HG03095 (cell line): ENCODE data around the gene OR52N1.
A peak's percentile ranks its signal among the peaks of the same experiment; 100 is the strongest.

Experiments
- ATAC-seq: cut with Tn5 transposase; IDR thresholded peaks from one replicate; pipeline ENCODE4 v1.9.1; 2021; ENCODE audit warnings: moderate library complexity; ENCODE audit not compliant: unreplicated experiment

OR52N1 gene

DNA sequence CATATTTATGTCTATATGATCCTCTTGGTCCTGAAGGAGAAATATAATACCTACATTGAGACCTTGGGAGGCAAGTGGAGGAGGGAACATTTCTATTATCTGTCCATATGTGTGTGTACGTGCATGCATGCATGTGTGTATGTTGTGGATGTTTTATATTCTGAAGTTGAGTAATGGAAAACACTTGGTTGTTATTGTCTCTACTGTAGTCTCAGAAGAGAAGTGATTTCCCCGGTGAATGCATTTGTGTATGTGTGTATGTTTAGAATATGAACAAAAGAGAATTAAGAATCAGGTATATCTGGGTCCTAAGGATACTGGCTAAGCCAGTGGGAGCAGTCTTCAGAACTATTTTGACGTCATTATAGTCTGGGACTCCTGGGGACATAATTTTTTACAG, at the start of gene OR52N1:
OR52N1 (minus strand) TSS at position 101 of the 400 bp plus-strand sequence. CDS start 2,449 bp downstream, outside the sequence.
- no peak for ATAC-seq

DNA sequence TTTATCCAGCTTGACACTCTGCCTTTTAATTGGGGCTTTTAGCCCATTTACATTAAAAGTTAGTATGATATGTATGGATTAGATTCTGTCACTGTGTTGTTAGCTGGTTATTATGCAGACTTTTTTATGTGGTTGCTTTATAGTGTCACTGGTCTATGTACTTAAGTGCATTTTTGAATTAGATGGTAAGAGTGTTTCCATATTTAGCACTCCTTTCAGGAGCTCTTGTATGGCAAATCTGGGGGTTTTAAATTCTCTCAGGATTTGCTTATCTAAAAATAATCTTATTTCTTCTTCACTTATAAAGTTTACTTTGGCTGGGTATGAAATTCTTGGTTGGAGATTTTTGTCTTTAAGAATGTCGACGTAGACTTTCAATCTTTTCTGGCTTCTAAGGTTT, 46.6 kb upstream of the OR52N1 start:
- no peak for ATAC-seq

DNA sequence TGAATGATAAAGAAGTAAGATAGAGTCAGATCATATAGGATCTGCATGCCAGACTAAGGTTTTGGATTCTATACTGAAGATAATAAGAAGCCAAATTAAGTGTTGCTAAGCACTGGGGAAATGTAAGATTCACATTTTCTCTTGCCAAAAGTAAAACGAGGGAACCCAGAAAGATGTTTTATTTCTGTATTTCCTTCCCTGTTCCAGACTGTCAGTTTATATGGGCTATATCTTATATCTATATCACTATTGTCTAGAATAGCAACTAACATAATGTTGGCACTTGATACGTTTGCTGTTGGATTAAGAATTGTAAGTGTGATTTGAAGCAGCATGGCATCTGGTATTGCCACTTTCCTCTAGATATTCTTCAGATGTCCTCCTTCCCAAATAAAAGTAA, 42.4 kb upstream of the OR52N1 start:
- no peak for ATAC-seq

DNA sequence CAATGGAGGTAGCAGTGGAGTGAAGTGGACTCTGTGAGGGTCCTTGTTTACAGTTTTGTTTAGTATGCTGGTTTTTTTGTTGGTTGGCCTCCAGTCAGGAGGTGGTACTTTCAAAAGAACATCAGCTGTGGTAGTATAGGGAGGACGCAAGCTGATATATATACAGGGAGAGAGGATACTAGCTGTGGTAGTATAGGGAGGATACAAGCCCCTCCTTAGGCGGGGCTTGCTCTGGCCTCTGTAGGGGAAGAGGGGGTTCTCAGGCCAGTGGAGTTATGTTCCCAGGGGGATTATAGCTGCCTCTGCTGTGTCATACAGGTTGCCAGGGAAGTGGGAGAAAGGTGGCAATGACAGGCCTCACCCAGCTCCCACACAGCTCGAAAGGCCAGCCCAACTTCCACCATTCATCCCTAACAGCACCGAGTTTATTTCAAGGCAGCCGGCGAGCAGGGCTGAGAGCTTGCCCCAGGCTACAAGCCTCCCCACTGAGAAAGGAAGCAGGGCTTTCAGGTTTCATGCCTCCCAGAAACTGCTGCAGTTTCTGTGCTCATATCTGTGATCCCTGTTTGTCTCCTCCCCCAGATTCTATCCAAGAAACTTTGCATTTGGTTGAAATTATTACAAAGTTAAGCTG, 40.2 kb upstream of the OR52N1 start:
- no peak for ATAC-seq

DNA sequence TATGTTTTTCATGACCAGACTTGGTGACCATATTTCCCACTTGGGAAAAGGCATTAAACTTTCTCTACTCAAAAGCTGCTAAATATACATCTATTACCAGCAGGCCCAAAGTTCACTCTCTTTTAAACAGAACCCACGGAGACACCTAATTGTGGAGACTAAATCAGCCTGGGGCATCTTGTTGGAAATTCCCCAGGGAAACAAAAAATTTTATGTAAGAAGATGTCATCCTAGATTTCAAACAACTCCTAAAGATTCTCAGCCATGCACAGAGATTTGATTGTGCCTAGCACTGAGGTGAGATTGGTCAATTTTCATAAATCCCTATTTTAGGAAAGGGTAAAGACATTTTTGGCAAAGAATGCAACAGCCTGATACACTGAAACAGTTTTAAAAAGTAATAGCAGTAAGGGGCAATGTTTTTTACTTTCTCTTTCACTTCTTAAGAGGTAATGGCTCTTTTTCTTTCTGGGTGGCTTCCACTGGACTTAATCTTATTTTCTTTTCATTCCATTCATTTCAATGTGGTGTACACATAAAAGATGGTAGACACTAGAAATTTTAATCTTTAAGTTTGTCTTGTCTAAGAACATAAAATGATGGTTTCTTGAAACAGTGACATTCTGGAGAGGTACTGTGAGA, 27.3 kb upstream of the OR52N1 start:
- ATAC-seq: no peak

DNA sequence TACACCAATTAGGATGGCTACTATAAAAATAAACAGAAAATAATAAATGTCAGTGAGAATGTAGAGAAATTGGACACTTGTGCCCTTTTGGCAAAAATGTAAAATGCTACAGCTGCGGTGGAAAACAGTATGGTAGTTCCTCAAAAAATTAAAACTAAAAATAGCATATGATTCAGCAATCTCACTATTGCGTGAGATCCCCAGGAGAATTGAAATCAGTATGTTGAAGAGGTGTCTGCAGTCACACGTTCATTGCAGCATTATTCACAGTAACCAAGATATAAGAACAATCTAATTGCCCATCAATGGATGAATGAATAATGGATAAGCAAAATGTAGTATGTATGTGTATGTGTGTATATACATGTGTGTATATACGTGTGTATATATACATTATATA, 24.5 kb upstream of the OR52N1 start:
- ATAC-seq: no peak

DNA sequence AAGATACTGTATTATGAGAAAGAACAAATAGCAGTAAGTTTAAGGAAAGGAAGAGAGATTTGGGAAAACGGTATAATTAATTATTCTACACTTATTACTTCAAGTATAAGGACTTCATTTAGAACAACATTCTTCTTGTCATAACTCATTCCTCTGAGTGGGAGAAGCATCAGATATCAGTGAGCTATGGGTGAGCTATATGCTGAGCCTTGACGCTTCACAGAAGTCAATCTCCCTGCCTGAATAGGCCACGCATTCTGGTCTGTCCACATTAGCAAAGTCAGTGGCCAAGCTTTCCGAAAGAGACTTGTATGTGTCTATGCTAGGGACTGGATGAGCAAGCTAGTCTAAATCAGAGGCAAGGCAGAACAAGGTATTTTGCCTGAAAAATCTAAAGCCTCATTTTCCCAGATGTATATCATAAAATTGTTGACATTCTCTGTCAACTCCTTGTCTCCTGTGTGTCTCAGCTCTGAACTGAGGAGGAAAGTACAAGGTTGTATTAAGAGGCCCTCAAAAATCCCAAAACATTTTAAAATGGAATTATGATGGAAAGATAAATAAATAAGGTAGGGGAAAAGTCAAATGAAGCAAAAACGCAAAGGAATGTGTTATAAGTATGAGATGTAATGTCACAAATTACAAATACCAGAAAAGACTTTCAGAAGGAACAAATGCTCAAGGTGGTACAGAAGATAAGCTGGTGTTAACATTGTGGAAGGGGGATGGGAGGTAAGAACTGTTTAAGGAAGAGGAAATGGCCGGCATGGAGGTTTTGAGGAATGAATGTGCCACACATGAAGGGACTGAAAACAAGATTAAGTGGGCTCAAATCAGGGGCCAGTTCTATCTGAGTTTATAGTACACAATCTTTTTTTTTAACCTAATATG, 19.1 kb upstream of the OR52N1 start:
- no peak for ATAC-seq

DNA sequence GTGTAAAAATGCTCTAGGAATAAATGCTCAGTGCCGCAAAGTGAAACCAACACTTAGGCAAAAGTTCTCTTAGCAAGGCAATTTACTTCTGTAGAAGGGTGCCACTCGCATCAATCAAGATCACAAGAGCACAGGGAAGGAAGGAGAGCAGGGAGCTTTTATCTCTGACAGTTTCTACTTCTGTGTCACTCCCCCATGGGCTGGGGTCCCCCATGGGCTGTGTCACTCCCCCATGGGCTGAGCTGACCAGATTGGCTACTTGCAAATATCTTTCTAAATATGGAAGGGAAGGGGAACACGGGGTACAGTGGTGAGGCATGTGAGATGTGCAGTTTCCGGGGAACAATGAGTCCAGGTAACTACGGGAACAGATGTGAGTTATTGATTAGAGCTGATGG, 18.1 kb upstream of the OR52N1 start:
- ATAC-seq: peak; percentile 28

DNA sequence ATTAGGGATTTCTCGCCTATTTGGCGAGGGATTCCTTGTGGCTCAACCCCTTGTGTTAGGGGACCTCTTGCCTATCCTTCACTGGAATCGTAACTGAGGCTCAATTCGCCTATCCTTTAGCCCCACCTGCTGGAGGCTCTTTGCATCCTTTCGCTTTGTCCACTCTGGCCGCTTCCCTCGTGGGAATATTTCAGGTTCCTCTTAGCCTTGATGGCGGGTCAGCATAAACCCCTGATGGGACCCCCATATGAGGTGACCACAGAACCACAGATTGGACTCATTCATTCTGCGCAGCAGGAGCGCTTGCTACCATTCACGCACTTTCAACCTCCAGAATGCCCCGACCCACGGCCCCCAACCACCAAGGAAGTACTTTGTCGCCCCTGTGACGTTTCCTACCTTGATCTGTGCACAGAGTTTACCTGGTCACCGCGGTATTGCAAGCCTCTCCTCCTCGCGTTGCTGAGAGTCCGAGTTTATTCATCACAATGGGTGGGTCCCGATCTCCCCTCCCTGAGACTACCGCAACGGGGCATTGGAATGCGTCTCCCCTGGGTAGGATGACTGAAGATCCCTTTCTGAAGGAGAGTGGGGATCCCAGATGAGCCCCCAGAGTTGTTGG, 17.5 kb upstream of the OR52N1 start, which contains the start of gene OR52N2:
OR52N2 (plus strand) TSS at position 425 of the 622 bp plus-strand sequence. CDS start 11,412 bp downstream, outside the sequence.
- ATAC-seq: peak; percentile 91

DNA sequence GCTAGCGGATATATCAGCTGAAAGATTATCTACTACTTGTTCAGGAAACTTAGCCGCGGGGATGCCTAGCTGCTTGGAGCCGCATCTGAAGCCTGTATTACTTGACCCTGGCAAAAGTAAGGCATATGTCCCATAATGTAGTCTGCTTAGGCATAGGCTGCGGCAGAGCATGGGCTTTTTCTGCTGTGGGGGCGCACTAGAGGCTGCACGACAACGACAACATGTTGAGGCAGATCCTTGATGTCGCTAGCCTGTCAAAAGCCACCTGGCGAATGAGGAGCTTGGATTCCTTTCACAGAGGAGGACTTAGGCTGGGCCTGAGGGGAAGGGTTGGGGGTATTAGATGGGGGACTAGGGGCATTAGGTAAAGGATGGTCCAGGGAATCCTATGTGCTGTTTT, 16.5 kb upstream of the OR52N1 start:
- no peak for ATAC-seq

DNA sequence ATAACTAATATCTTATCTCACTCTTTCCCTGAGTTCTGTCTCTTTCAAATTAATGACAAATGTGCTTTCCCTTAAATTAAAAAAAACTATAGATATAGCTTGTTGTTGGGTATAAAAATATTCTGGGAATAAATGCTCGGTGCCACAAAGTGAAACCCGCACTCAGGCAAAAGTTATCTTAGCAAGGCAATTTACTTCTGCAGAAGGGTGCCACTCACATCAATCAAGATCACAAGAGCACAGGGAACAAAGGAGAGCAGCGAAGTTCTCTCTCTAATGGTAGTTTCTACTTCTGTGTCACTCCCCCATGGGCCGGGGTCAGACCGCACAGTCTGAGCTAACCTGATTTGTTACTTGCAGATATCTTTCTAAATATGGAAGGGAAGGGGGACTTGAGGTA, 12.9 kb upstream of the OR52N1 start:
- ATAC-seq: no peak

DNA sequence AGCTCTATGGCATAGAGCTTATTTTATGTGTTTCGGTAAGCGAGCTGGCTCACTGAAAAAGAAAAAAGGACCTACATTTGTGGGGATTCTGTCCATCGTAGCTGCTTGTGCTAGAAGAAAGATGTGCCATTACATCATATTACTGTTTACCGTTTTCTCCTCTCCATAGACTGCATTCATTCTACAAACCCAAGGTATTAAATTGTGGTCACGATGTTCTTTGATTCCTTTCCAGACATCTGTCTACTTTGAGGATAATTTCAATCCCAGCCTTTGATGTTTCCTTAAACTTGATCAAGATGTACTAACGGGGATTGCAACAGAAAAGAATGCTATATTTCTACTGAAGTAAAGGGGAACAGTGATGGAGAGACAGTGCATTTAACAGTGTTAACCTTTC, 5.5 kb upstream of the OR52N1 start:
- no peak for ATAC-seq

DNA sequence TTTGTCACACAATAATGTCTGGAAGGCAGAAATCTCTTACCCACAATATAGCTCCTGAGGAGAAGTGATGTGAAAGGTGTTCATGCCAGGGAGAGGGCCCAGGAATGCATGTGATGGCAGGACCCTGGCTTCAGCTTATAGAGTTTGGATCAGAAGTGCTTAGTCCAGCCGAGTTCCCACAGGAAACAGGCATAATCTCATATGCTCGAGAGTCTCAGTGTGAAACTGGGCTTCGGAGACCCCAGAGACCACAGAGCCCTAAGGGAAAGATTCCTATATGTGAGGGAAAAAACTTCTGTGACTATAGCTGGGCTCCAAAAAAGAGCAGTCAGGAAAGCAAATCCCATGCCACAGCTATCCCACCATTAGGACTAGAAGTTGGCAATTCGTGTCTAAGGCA, 7.8 kb downstream of the OR52N1 start, which contains the start of gene OR52N5:
OR52N5 (minus strand) TSS at position 101 of the 400 bp plus-strand sequence. CDS start 4,721 bp downstream, outside the sequence.
- ATAC-seq: no peak

DNA sequence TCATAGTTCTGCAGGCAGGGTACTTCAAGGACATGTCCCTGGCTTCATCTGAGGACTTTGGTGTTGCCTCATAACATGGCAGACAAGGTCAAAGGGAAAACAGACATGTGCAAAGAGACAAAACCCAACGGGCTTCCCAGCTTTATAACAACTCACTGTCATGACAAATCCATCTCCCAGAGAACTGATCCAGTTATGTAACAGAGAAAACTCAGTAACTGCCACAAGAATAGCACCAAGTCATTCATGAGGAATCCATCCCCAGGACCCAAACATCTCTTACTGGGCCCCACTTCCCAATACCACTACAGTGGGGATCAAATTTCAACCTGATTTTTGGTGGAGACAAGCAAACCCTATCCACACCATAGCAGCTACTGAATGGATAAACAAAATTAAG, 24.0 kb downstream of the OR52N1 start:
- no peak for ATAC-seq

DNA sequence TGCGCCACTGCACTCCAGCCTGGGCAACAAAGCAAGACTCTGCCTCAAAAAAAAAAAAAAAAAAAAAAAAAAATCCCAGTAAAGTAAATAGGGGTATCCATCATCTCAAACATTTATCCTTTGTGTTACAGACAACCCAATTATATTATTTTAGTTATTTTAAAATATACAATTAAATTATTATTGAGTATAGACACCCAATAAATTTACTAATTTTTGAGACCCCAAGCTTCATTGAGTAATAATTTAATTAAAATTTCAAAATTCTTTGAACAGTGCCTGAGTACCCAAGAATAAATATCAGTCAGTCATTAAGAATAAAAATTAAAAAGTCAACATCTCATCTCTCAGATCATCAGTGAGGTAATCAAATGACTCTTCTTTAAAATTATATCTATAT, 37.1 kb downstream of the OR52N1 start, which contains the start of gene OR52N4:
OR52N4 (plus strand) TSS at position 301 of the 400 bp plus-strand sequence. CDS start 498 bp downstream, outside the sequence.
- ATAC-seq: no peak

DNA sequence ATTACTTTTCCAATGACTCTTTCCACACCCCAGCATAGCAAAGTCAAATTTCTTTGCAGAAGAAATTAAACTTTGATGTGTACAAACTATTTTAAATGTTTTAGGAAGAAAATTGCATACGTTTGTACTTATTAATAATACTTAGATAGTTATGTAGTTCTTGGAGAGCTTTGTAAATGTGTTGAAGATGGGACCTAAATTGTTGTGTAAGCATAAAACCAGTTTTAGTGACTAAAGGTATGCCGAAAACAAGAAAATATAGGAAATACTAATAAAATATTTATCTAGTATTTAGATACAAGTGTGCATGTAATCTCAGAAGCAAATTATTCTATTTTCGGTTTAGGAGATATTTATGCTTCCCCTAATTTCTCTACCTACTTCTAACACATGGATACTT, 41.2 kb downstream of the OR52N1 start:
- no peak for ATAC-seq

DNA sequence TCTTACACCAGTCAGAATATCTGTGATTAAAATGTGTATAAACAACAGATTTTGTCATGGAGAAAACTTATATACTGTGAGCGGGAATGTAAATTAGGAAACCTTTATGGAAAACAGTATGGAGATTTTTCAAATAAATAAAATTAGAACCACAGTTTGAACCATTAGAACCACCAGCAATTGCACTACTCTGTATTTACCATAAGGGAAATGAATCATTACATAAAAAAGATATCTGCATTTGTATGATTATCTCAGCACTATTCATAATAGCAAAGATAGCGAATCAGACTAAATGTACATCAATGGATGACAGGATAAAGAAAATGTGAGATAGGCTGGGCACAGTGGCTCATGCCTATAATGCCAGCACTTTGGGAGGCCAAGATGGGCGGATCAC, 44.5 kb downstream of the OR52N1 start:
- no peak for ATAC-seq

DNA sequence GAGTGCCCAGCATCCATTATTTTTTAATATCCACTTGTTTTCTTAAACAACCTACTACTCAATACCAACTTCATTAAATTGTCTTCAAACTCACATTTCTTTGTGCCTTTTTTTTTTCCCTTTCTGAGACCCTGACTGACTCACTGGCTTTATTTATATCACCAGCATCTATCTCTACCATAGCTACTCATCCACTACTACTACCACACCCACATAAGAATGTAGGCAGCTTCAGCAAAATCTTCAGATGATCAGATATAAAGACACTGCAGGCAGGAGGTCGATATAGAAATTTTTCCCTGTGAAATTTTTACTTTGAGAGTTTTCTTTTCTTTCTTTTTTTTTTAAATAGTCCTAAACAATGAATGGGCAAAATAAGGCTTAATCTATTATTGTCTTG, 52.6 kb downstream of the OR52N1 start:
- no peak for ATAC-seq

DNA sequence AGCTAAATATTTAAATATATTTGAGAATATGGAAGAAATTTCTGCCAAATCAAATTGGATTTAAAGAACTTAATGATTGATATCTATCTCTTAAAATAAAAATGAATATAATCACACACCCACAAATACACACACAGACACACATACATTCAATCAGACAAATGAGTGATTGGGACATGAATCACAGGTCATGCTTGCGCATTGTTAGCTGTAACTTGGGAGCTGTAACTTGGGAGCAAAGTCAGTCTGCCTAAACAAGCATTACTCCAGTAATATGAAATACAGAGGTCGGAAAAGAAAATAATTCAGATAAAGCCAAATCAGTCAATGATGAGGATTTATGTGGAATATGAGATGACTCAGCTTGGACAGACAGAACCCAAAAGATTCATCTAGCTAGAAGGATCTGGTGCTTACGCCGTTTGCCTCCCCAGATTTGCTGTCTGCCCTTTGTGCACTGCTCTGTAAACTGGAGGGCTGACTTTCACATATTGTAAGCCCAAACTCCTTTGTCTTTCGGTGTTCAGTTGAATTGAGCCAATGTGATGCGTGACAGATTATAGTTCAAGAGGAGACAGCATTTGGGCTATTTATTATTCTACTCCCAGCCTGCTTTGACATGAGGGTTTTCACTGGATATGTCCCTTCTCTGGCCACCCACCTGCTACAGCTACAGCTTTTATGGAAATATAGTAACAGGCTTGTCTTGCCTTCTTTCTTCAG, 53.2 kb downstream of the OR52N1 start:
- ATAC-seq: no peak

DNA sequence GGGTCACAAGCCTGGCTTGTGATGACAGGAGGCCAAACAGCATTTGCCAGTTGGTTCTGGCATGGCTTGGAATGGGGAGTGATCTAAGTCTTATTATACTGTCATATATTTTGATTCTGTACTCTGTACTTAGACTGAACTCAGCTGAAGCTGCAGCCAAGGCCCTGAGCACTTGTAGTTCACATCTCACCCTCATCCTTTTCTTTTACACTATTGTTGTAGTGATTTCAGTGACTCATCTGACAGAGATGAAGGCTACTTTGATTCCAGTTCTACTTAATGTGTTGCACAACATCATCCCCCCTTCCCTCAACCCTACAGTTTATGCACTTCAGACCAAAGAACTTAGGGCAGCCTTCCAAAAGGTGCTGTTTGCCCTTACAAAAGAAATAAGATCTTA, 54.0 kb downstream of the OR52N1 start:
- ATAC-seq: no peak
